GM23338 (cell line): Measurements from ENCODE around the gene ADIPOR2.

Experiments
- CTCF ChIP-seq, 2 experiments: fragments of 200-600 bp in 1 of 2; sonication (generic) in 1 of 2; conservative IDR thresholded peaks; 2 replicates each; pipeline versions ENCODE4 v1.5.1 to v1.6.1; 2016 to 2017; ENCODE audit warnings: antibody characterized with exemption in 2 of 2, low read depth in 2 of 2, mild to moderate bottlenecking in 2 of 2, moderate library complexity in 1 of 2
- NANOG ChIP-seq: IDR thresholded peaks from 2 replicates; pipeline ENCODE4 v1.6.1; 2016; ENCODE audit warnings: antibody characterized with exemption, borderline replicate concordance
- POLR2AphosphoS5 ChIP-seq: IDR thresholded peaks from 2 replicates; pipeline ENCODE4 v1.6.1; 2016; ENCODE audit warnings: antibody characterized with exemption, low read depth

GRCh38 chr12:1650260-1650977, 40.5 kb upstream of the ADIPOR2 start:
- TF ChIP-seq POLR2AphosphoS5 (no peak), CTCF (conservative IDR thresholded peaks at IDR 0.05; ENCODE audit: low read depth in 2 of 2) (no peak), NANOG (no peak)
